Activated effector memory CD4-positive, alpha-beta T cell treated with Interleukin-2 at 50 U/mL for 16 hours (primary cell): ENCODE measurements around the gene PPIL4.
"Not testable (repeated sequence)": the region's sequence is repeated elsewhere in the genome, so short reads cannot be mapped to it uniquely, and the experiment has no call there.

ENCODE experiments used
- DNase-seq: peaks from one replicate; pipeline ENCODE4 v3.0.0-alpha.2; 2020

PPIL4 gene

GRCh38 chr6:149529650-149530049 is 16.2 kb downstream of the PPIL4 start:
- DNase-seq, result no peak

DNA sequence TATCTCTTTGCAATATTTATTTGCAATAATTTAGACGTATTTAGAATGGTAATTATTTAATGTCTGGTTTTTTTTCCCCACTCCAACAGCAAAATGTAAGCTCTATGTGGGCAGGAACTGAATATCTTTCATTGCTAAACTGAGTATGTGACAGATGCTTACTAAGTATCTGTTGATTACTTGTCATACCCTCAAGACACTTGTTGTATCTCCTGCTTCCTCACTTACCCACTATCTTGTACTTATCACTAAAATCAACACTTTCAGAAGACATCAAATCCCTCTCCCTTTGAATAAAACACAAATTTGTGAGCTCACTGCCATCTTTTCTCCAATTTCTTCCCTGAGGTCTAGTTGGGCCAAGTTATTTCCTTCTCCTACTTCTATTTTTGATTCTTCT is 30.3 kb downstream of the PPIL4 start:
- DNase-seq, result no peak

DNA sequence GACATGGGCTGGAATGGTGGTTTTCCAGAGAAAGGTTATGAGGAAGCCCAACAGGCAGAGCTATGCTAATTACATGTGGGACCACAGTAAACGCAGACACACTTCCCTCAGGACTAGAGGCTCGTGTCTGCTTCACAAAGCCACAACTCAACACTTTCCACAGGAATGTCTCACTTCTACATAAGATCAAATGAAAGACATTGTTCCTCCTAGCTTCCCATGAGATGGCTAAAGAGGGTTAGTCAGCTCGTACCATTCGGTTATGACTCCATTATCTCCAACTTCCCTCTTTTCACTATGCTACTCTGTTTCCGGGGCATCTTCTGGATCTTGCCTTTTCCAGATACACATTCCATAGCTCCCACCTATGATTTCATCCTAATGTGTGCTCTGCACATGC is 31.9 kb downstream of the PPIL4 start:
- no peak for DNase-seq

- no peak for DNase-seq
These were observed 34.9 kb downstream of the PPIL4 start for GRCh38 chr6:149510793-149511512.

GRCh38 chr6:149508485-149508884 is 37.4 kb downstream of the PPIL4 start:
- DNase-seq, result no peak

GRCh38 chr6:149503872-149504271 is 42.0 kb downstream of the PPIL4 start:
- no peak for DNase-seq

- no peak for DNase-seq
These were observed 42.6 kb downstream of the PPIL4 start for GRCh38 chr6:149503276-149503675.

- DNase-seq, result no peak
These were observed 44.1 kb downstream of the PPIL4 start for GRCh38 chr6:149501768-149502167.

DNA sequence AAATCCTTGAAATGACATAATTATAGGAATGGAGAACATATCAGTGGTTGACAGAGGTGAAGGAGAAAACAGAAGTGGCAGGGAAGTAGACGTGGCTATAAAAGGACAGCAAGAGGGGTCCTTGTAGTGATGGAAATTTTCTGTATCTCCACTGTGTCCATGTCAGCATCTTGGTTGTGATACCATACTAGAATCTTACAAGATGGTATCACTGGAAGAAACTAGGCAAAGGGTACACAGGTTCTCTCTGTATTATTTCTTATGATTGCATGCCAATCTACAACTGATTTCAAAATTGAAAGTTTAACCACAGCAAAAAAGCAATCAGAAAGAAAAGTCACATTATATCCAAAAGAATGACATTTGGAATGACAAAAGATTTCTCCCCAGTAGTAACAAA is 44.6 kb downstream of the PPIL4 start:
- no peak for DNase-seq

GRCh38 chr6:149500096-149500495 is 45.7 kb downstream of the PPIL4 start:
- no peak for DNase-seq

DNA sequence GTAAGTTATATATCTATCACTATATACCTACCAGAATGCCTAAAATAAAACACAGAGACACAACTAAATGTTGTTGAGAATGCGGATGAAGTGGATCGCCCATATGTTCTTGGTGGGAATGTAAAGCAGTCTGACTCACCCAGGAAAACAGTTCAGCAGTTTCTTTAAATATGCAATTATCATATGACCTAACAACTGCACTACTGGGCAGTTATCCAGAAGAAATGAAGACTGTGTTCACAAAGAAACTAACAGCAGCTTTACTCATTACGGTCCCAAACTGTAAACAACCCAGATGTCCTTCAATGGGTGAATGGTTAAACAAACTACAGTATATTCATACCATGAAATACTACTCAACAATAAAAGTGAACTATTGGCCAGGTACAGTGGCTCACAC is 46.8 kb downstream of the PPIL4 start:
- DNase-seq, result no peak

DNA sequence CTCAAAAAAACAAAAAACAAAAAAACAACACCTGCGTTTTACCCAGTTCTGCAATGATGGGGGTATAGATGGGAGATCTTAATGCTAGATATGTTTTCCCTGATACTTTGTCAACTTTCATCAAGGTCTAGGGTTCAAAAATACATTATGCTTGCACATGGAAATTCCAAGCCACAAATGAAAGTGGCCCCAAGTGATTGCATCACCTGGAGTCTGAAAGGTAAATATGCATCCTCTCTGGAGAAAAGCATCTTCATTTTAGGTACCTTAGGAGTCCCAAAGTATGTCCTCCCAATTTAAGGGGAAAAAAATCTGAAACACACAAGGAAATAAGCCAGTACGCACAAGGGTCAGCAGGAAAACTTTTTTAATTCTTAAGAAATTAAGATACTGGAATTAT is 48.5 kb downstream of the PPIL4 start:
- no peak for DNase-seq

GRCh38 chr6:149496597-149496996 is 49.2 kb downstream of the PPIL4 start:
- DNase-seq, result not testable (repeated sequence)

GRCh38 chr6:149495349-149496016 is 50.4 kb downstream of the PPIL4 start:
- DNase-seq, result not testable (repeated sequence)

- not testable (repeated sequence) for DNase-seq
These were observed 51.0 kb downstream of the PPIL4 start for GRCh38 chr6:149494810-149495209.

- no peak for DNase-seq
These were observed 52.0 kb downstream of the PPIL4 start for GRCh38 chr6:149493761-149494320.

DNA sequence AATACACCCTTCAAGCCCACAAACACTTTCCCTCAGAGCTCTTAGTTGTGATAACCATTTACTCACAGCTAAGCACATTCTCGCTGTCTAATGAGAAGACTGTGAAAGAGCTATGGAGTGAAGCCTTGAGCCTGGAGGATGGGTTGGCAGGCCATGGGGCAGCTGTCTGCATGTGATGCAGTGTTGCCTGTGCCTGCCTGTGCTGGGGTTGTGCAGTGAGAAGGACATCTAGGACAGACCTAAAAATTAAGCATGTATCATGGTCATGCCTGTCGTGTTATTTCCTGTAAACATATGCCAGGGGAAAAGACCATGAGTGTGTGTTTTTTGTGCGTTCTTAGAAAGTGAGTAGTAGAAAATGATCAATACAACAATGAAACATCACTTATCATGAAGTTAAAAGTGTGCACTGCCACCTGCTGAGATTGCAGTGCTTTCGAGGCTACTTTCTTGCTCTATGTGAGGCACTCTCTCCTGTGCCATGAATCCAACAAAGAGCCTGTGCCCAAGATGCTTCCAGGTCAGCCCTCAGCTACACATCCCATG is 53.0 kb downstream of the PPIL4 start:
- no peak for DNase-seq

DNA sequence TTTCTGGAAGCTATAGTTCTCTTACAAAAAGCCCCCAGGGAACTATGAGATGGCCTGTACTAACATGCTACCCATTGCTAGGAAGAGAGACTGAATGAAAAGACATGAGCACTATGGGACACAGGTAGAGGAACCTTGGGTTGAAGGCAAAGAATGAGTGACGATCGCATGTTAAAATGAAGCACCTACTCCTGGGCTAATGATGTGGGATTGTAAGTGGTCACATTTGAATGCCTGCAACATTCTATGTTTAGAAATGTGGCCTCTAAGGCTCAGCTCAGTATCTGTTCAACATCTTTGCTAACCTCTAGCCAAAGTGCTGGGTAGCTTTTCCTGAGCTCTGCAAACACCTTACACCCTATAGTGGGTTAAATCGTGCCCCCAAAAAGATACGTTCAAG is 55.9 kb downstream of the PPIL4 start:
- no peak for DNase-seq

DNA sequence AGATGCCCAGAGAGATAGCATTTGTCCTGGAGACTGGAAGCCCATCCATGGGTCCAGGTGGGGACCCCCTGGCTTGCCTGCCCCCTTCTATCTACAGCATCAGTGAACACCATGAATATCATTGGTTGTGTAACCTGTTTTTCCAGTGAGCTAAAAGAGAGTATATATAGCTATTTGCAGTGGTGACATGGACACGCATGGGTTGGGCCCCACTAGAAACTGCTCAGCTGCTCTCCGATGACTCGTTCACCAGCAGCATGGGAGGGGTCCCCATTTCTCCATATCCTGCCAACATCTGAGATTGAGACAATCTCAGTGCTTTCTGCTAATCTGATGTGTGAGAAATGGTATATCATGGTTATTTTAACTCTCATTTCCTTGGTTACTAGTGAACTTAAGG is 57.0 kb downstream of the PPIL4 start:
- DNase-seq, result no peak

GRCh38 chr6:149487316-149487715 is 58.5 kb downstream of the PPIL4 start:
- DNase-seq, result no peak

DNA sequence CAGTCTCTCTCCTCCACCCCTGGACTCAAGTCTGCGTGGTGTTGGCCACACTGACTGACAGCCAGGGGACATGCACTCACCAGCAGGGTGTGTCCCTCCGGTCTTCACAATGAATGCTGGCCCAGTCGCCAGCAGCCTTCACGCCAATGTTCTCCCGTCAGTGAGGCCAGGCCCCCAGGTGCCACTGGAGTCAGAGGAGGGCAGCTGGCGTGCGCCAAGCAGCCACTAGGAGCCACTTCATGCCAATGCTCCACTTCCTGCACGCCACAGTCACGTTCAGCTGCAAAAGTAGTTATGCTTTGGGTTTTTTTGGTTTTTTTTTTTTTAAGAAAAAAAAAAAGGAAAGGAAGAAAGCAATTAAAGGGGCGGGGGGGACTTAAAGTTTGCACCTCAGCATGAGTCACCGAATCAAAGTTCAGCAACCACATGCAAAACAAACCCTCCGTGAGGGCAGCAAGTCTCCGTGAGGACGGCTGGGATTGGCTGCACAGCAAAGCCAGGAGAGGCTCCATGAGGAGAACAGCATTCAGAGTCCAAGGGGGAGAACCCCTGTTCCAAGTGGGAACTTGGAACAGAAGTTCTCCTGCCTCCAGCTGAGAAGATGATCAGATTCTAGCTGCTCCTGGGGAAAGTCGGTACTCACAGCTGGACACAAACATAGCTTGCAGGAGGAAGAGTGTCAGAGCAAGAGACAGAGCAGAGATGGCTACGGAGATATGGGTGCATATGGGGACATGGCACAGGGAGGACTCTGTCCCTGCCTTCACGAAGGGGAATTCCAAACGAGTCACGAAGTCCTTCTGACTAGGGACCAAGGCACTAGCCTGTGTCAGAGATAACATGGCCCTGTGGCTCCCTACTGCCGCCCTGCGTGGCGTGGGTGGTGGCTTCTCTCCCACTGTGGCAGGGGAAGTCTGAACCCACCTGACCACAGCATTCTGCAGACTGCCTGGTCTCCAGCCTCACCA is 60.8 kb downstream of the PPIL4 start, which contains the start of gene ZC3H12D:
Gene ZC3H12D, minus strand, starts transcription at position 282 of the 968 bp plus-strand sequence. CDS start 10,471 bp downstream, outside the sequence.
- peak; percentile 79 for DNase-seq

DNA sequence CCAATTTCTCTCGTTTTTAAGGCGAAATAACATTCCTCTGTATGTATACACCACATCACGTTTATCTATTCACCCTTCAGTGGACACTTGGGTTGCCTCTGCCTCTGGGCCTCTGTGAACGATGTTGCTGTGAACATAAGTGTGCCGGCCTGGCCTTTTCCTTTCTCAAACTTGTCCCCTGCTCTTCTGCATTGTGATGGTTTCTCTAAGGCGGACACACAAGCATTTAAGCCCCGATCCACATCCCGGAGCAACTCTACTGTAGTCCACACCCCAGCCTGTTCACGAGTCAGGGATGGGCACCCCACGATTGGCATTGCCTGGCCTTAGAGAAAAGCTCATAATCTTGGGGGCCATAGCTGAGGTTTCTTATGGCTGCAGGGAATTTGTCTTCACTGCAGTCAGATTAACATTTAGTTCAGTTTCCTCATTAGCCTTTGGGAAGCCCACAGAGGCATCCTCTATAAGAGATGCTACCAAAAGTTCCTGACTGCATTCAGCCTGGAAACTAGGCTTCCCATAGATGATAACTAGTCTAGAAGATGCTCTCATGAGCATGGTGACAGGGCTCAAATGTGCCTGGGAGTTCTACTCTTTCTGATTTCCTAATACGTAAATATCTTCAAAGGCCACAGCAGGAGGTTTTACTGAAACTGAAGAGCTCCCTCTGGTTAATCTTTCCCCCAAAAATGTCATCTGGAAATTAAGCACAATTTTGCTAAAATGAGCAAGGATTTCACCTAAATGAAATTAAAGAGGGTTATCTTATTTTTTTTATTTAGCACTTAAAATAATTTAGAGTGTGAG is 61.8 kb downstream of the PPIL4 start:
- no peak for DNase-seq
